DMS114 treated with DMSO at 0.1 percent for 48 hours (cell line): ENCODE measurements around the gene COL25A1.

Experiments used
- DNase-seq: peaks from one replicate; lab custom pipeline; 2025; ENCODE audit not compliant: unreplicated experiment; lab: John Stamatoyannopoulos, UW

Gene COL25A1

DNA sequence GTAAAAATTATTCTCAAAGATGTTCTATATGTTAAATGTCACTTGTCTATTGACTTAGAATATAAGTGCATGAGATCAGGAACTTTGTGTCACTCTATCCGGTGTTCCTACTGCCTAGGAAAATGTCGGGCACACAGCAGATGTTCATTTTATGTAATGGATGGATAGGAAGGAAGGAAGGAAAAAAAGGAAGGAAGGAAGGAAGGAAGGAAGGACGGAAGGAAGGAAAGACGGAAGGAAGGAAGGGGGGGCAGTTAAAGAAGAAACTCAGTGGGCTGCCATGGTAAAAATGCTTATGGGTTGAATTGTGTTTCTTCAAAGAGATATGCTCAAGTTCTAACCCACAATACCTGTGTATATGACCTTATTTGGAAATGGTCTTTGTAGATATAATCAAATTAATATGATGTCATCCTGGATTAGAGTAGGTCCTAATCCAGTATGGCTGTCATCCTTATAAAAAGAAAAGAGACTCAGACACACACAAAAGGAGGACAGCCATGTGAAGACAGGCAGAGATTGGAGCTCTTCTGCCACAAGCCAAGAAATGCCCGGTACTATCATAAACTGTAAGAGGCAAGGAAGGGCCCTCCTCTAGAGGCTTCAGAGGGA lies 86.3 kb downstream of the COL25A1 start:
- no peak for DNase-seq

DNA sequence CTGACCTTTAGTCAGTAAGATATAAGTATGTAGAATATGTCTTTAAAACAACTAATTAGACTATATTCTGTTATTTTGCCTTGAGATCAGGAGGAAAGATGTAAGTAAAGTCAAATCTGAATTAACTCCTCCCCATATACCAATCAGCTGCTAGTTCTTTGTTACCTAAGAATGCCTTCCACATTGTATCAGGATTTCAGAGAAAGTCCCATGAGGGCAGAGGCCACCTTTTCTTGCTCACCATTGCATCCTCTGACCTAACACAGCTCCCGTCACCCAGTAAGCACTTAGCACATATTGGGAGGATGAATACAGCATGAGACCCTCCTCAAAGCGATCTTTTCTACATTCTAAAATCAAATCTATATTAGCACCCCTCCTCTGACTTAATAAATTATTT lies 87.0 kb downstream of the COL25A1 start:
- no peak for DNase-seq

DNA sequence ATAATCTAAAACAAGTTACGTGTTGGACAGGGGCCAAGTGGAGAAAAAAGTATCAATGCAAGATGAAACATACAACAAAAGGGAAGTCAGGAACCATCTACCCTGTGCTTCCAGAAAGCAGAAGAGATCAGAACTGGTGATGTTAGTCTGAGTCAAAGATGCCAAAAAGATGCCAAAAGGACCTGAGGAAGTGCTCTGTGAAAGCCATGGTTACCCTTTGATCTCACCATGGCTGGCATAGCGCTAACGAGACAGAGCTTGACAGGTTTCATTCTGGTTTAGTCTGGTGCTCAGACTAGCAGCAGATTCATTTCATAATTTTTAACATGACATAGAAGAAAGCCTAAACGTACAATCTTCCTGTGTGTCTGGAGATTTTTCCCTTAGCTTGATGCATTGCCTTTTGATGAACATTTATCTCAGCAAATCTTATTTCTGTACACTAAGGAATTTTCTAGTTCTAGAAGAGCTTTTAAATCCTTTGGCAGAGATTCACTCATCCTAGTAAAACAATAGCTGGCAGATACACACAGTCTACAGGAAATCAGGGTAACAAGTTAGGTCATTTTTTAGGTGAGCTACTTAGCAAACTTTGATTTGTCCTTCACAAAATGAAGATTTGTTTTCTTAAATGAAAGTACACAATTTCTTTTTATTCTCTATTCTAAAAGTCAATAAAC lies 87.7 kb downstream of the COL25A1 start:
- DNase-seq, result no peak

DNA sequence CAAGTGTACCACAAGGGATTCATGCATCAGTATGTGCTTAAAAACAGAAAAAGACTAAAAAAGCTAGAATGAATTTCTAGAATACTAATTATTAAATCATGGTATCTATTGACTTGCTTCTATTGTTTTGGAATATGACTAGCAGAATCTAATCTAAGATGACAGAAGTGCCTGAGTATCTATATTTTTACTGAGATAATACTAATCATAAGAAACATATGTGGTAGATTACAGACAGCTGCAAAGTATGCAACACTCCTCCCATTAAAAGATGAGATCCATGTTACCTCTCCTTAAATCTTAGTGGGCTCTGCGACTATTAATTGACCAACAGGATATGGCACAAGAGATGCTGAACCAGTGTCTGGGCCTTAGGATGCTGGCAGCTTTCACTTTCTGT lies 89.4 kb downstream of the COL25A1 start:
- DNase-seq, result no peak

DNA sequence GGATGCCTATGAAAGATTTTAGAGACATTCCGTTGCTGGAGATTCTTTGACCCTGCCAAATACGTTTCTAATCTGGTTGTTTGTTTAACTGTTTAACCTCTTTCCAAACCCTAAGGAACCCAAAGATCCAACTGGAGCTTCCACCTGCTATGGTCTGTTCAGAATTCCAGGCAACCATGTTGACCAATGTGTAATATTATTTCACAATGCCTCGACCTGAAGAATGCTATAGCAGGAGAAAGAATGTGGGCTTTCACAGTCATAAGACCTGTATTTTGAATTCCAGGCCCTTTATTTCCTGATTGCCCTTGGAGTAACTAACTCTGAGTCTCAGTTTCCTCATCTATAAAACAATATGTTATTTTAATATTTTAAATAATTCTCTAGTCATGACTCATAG lies 90.8 kb downstream of the COL25A1 start:
- DNase-seq, result no peak

DNA sequence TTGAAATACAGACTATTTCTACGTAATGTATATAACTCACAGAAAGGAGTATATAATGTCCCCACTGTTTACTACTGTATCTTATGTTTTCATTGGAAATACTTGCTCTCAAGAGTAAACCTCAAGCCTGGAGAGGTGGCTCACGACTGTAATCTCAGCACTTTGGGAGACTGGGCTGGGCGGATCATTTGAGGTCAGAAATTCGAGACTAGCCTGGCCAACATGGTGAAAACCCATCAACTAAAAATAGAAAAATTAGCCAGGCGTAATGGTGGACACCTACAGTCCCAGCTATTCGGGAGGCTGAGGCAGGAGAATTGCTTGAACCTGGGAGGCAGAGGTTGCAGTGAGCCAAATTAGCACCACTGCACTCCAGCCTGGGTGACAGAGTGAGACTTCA lies 92.8 kb downstream of the COL25A1 start:
- no peak for DNase-seq

DNA sequence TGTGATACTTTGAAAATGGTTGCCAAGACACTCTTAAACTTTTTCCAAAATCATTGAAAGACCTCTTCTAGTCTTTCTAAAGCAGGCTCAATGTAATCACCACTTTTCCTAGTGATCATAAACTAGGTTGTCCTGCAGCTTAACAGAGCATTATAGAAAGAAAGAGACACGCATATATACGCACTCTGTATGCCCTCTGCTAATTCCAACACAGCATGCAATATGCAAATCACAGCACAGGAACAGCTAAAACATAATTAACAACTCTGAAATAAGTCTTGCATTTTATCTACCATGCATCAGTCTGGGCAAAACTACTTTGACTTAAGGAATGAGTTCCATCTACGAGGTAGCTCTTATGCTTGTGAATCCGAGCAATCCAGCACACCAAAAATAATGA lies 94.6 kb downstream of the COL25A1 start:
- DNase-seq, result no peak

DNA sequence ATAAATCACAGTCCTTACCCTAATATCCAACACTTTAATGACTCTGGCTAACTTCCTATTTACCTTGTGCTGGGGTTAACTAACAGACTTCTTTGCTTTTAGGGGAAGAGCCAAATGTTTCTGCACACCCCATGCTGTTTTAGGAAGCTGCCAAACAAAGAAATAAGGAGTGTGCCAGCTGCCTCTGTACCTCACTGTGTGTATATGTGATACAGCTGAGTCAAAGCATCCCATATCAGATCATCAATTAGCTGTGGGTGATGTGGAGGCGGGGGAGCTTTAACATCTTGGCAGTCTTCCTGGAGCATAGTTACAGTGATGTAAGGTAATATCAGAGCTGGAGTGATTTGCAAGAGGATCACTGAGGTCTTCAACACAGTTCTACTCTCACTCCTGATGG lies 95.4 kb downstream of the COL25A1 start:
- no peak for DNase-seq

DNA sequence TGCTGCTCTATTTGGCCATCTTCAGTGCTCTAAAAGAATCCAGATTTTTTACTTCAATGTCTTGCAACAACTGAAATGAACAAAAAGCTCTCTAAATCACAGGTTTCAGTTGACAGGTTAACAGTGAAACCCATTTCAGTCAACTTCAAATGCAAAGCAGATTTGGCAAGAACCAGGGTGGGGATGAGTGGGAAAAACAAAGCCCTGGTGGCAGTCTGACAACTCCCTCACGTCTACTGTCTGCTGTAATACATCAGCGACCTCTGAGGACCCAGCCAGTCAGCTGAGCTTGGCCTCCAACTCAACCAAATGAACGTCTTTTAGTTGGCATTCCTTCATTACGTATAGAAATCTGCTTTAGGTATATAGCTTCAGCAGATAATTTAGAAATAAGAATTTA lies 95.8 kb downstream of the COL25A1 start:
- DNase-seq, result no peak

DNA sequence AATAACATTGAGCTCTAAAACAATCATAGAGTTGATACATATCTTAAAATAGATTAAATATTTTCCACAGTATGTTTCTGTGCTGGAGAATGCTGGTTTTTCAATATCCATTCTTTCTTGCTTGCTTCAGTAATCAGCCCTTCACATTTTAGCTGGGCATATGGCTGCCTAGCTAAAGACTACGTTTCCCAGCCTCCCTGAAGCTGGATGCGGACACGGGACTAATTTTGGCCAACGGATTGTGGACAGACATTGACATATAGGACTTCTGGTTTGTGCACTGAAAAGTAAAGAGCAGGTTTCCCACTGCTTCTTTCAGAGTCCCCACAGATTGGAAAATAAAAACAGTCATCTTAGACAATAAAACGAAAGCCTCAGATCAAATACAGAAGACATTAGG lies 97.3 kb downstream of the COL25A1 start:
- no peak for DNase-seq

DNA sequence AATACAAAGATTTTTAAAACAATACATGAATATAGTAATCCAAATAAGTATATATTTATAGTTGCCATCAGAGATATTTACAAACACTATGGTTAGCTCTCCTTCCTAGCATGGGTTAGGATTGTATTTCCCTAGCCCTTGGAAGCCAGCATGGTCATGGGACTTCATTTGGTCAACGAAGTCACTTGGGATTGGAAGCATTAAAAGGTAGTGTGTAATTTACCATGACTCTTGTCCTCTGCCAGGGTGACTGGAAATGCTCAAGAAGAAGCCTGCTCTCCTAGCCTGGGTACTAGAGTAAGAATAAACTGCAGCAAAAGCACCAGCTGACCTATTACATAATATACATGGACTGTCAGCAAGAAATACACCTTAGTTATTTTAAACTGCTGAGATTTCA lies 102.9 kb downstream of the COL25A1 start:
- DNase-seq, result no peak

DNA sequence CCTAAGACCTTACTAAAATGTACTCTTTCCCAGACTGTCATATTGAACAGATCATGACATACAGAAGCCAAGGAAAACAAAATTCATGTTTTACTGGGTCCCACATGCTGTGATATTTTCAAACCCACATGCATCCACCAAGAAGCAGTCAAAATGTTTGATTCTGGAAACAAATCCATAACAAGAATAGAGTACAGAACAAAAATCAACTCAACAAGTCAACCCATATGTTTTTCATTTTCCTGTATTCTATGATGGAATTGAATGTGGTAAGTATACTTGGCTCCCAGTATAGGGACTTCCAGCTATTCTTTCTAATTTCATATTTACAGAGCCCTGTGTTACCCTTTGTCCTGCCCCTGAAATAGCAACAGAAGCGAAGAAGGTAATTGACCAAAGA lies 106.8 kb downstream of the COL25A1 start:
- DNase-seq, result no peak

DNA sequence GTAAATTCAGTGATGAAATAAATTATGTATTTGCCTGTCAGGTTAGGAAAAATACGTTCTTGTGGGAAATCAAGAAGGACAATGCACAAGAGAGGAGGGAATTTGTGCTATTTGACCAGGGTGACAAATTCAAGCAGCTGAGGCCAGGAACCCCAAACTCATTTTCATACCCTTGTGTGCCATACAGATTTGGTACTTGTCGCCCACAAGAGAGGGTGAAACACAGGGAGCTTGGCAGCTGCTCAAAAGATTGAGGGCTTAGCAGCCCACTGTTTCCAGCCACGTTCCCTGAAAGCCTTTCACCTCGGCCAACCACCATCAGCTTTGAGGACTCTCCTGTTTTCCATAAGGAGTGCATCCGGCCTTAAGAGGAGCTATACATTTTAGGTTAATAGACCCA lies 111.2 kb downstream of the COL25A1 start:
- DNase-seq, result no peak

DNA sequence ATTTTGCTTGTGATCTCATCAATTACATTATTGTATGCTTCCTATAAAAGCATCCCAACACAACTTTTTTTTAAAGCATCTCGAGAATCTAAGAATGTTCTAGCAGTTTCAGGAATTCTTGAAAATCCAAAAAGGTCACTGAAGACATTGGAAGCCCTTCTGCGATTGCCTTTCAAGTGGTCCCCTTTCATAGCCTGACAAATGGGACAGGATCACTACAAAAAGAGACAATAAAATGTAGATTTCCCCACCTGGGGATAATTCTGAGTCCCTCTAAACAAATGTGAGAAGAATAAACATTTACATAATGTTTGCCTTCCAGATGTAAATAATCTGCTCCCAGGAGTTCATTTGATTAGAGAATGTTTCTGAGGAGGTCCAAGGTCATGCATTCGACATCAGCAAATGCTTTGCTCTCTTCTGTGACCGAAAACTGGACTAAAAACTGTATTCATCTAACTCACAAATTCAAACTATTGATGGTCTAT lies 116.0 kb downstream of the COL25A1 start:
- DNase-seq, result no peak

DNA sequence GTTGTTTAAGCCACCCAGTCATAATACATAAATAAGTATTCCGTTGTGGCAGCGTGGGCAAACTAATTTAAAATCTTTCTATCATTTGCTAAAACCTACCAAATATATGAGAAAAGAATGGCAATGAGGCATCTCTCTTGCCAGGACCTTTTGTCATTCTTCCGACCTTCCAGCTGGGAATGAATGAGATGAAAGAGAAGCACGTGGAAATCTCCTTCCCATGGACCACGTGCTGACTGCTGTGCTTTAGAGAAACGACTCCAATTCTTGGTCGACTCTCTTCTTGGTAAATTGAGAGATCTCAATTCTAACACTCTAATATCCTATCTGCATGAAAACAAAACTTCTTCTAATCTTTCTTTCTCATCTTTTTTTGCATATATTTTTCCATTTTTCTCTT lies 116.5 kb downstream of the COL25A1 start:
- no peak for DNase-seq

DNA sequence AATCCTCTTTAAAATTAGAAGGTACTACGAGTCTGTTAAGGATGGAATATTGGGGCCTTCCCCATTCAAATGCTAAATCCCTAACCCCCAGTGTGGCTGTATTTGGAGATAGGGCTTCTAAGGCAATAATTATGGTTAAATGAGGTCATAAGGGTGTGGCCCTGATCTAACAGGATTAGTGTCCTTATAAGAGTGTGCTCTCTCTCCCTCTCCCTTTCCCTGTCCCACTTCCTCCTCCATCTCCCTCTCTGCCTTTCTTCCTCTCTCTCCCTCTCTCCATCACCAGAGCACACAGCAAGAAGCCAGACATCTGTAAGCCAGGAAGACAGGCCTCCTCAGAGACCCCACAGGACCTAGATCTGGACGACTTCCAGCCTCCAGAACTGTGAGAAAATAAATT lies 116.9 kb downstream of the COL25A1 start:
- DNase-seq, result no peak

DNA sequence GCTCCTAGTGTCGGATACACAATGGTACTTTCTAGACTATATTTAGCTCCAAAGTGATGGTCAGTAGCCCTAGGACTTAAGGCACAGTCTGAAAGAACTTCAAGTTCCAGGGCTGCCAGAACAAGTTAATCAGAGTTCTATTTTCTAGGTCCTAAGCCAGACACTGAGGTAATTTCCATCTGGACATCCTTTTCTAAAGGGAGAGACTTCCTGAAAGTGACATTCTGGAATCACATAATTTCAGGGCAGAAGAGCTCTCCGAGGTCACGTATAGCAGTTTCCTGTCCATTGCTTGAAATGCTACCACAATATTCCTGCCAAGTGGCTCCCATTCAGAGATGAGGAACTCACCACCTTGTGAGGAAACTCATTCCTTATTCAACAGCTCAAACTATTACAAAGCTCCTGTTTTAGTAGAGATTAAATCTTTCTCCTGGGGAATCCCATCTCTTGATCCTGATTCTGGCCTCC lies 117.9 kb downstream of the COL25A1 start:
- DNase-seq, result no peak

DNA sequence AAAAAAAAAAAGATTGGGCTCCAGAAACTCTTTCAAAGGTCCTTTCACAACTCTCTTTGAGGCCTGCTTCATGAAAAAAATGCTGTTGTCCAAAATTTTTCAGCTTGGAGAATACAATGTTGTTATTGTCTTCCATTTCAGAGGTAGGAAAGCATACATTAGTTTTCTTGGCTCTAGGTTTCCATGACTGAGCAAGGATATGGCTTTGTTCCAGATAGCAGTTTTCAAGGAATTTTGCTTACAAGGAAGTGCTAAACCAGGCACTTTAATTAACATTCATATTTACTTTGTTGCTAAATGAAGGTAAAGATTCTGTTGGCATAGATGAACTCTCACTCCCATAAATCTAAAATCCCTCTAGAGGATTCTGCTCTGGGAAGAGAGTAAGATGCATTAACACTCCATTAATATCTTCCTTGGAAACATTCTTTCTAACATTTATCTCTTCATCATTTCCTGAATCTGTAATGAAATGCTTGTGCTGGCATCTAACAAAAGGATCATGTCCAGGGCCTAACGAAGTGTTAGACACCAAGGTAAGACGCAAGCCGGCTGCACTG lies 118.4 kb downstream of the COL25A1 start:
- DNase-seq, result no peak

DNA sequence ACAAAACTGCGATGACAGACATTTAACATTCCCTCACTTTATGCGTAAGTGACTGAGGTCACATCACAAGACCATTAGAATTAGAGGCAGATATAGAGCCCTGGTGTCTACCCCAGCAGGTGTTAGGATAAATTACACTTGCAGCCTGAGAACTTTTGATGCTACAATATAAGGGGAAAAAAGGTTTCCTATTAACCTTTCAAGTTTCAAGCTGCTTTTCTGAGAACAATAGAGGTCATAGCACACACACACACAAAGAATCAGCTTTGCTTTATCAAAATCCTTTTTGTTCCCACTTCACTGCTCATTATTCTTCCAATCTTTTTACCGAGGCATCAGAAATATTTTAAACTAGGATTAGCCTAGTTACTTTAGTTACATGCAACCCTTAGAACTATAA lies 119.8 kb downstream of the COL25A1 start:
- DNase-seq, result no peak

DNA sequence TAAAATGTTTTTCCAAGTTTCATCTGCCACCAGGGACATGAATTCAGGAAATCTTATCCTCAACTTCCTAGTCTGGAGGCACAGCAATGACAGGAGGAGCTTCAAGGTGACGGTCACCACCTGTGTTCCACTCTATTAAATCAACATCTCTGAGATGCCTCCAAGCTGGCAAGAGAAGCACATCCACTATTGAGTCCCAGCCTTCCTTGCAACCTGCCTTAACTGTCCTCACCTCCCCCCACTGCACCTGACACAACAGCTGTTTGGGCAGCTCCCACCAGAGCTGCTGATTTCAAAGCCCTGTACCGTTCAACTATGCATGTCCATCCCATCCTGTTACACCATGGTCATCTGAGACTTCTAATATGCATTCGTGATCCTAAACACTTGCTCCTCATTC lies 123.4 kb downstream of the COL25A1 start:
- DNase-seq, result no peak

DNA sequence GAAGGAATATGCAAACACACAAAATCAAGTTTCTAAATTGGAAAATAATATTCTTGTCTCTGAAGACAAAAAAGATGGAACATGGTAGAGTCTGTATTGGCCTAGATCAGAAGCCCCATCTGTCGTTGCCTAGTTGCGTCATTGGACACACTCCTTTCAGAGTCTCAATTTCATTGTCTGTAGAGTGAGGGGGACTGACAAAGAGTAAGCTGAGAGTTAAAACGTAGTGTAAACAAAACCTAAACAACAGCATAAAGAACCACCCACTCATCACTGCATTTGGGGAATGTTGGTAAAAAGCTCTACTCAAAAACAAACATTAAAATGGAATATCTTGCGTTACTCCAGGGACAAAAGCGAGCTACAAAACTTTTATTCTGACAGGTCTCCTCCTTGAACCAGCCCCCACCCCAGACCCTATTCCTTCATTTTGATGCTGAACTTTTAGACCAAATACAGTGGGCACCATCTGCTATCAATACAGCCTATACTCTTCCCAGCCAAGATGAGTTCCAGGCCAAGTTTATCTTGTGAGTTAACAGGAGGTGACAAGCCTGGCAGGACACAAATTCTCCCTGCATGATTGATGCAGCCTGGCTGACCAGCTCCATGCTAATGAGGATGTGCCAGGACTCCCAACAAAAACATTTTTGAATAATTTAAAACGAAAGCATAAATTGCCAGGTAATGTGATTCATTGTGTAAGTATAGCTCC lies 125.2 kb downstream of the COL25A1 start:
- no peak for DNase-seq
